HepG2 (cell line): Measurements from ENCODE around the gene SHISA5. TPM values are rescaled to one million over a fixed set of nuclear protein-coding genes. Genes with fewer than 3 reads are reported as not detected.

Experiments
- ADNP ChIP-seq: sonication (generic); formaldehyde crosslinking; IDR thresholded peaks from 2 replicates; pipeline ENCODE4 v1.4.0; 2020; ENCODE audit warnings: missing genetic modification reagents
- BRCA1 ChIP-seq: sonication (generic); formaldehyde crosslinking; IDR thresholded peaks from 2 replicates; pipeline ENCODE4 v1.4.0; 2020; ENCODE audit warnings: missing genetic modification reagents
- BRD4 ChIP-seq: sonication (generic); formaldehyde crosslinking; IDR thresholded peaks from 2 replicates; pipeline ENCODE4 v1.4.0; 2020; ENCODE audit warnings: missing genetic modification reagents
- CENPT ChIP-seq: sonication (generic); formaldehyde crosslinking; IDR thresholded peaks from 2 replicates; pipeline ENCODE4 v1.8.0; 2022; ENCODE audit warnings: low read depth, mild to moderate bottlenecking, moderate library complexity, missing genetic modification reagents
- ETV5 ChIP-seq: IDR thresholded peaks from 2 replicates; pipeline ENCODE4 v1.6.1; 2018; ENCODE audit warnings: missing biosample characterization, missing genetic modification reagents, inconsistent platforms, borderline replicate concordance
- HNRNPLL ChIP-seq: fragments of 200-400 bp; formaldehyde crosslinking; IDR thresholded peaks from 2 replicates; pipeline ENCODE4 v1.6.1; 2017; ENCODE audit warnings: mild to moderate bottlenecking, low read depth, low read length; ENCODE audit not compliant: poor library complexity, severe bottlenecking
- HOXA3 ChIP-seq: sonication (generic); formaldehyde crosslinking; IDR thresholded peaks from 2 replicates; pipeline ENCODE4 v1.5.0; 2020; ENCODE audit warnings: missing genetic modification reagents
- KAT7 ChIP-seq: IDR thresholded peaks from 2 replicates; pipeline ENCODE4 v1.6.1; 2018; ENCODE audit warnings: borderline replicate concordance, missing compliant biosample characterization
- MXD3 ChIP-seq: IDR thresholded peaks from 2 replicates; pipeline ENCODE4 v1.6.1; 2016; ENCODE audit warnings: mild to moderate bottlenecking, missing biosample characterization, missing genetic modification reagents
- MYC ChIP-seq: sonication (generic); formaldehyde crosslinking; IDR thresholded peaks from 2 replicates; pipeline ENCODE4 v1.9.0; 2021; ENCODE audit warnings: missing genetic modification reagents, borderline replicate concordance
- NFRKB ChIP-seq: fragments of 450-650 bp; IDR thresholded peaks from 2 replicates; pipeline ENCODE4 v1.6.1; 2017
- SP2 ChIP-seq: sonication (generic); formaldehyde crosslinking; IDR thresholded peaks from 2 replicates; pipeline ENCODE4 v1.5.1; 2020; ENCODE audit warnings: mild to moderate bottlenecking, missing genetic modification reagents
- TEAD2 ChIP-seq: sonication (generic); formaldehyde crosslinking; IDR thresholded peaks from 2 replicates; pipeline ENCODE4 v1.9.0; 2021; ENCODE audit warnings: missing genetic modification reagents
- ZBTB2 ChIP-seq: sonication (generic); formaldehyde crosslinking; IDR thresholded peaks from 2 replicates; pipeline ENCODE4 v1.8.0; 2022; ENCODE audit warnings: low read depth, missing genetic modification reagents
- ZNF136 ChIP-seq: sonication (generic); formaldehyde crosslinking; IDR thresholded peaks from 2 replicates; pipeline ENCODE4 v1.8.1; 2022; ENCODE audit warnings: low read depth, mild to moderate bottlenecking, moderate library complexity, missing genetic modification reagents
- ZNF605 ChIP-seq: sonication (generic); formaldehyde crosslinking; IDR thresholded peaks from 2 replicates; pipeline ENCODE4 v1.8.0; 2022; ENCODE audit warnings: mild to moderate bottlenecking, missing genetic modification reagents
- ZNF646 ChIP-seq: sonication (generic); formaldehyde crosslinking; IDR thresholded peaks from 2 replicates; pipeline ENCODE4 v1.9.0; 2021; ENCODE audit warnings: mild to moderate bottlenecking, missing genetic modification reagents
- ZNF768 ChIP-seq: sonication (generic); formaldehyde crosslinking; IDR thresholded peaks from 2 replicates; pipeline ENCODE4 v1.4.0; 2020; ENCODE audit warnings: missing genetic modification reagents
- polyA plus RNA-seq, 8 experiments: library from polyadenylated mRNA; depleted of rRNA in 3 of 8; stranded (reverse) in 7 of 8; unstranded in 1 of 8; fragments of >200 nt; fragmentation: Illumina TruSeq in 4 of 8; extraction: Trizol in 4 of 8; gene quantifications; 2 replicates each; pipeline versions ENCODE4 v1.2.1 to v1.2.3, GENCODE V29; 2011 to 2016; ENCODE audit warnings: low read depth in 4 of 8, missing spikeins in 1 of 8, mixed read lengths in 1 of 8; ENCODE audit not compliant: insufficient read depth in 1 of 8
- total RNA-seq, 5 experiments: library from RNA; depleted of rRNA; stranded (reverse); fragments of >200 nt; fragmentation: Illumina TruSeq; extraction: Trizol; gene quantifications; 2 replicates each; pipeline ENCODE4 v1.2.3, GENCODE V29; 2016; ENCODE audit warnings: low read depth in 1 of 5
- TF ChIP-seq, protein P1 (sequence below): sonication (generic); formaldehyde crosslinking; IDR thresholded peaks from 2 replicates; pipeline ENCODE4 v1.5.1; 2020; ENCODE audit warnings: missing genetic modification reagents, mild to moderate bottlenecking, borderline replicate concordance

The SHISA5 gene
- total and polyA plus RNA-seq, 2 of the 13 experiments (the other 11 are each of a cell fraction or from before 2014, with no cell fraction given), result 75.8 to 91.4 TPM

DNA sequence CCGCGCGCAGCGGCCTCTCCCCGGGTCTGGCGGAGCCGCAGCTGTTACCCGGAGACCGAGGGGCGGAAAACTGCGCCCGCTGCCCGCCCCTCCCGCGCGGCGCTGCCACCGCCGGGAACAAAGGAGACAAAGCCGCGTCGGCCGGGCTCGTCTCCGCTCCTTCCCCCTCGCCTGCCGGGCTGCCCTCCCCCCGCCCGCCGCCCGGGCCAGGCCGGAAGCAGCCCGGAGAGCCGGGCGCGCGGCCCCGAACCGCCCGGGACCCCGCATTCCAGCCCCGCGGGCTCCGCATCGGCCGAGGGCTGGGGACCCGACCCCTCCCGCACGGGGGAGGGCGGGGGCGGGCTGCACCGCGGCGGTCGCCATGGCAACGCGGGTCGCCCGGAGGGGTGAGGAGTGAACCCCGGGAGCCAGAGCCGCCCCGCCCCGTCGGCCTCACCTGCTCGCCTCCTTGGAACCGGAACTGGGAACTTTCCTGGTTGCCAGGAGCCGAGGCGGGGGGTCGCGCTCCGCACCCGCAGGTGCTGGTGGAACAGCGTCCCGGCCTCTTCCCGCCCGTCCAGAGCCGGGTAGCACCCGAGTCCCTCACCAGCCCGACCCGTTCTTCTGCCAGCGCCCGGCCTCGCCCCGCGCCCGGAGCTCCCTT lies 74.5 kb downstream of the SHISA5 start (continued):
- TF ChIP-seq, protein P1, sequence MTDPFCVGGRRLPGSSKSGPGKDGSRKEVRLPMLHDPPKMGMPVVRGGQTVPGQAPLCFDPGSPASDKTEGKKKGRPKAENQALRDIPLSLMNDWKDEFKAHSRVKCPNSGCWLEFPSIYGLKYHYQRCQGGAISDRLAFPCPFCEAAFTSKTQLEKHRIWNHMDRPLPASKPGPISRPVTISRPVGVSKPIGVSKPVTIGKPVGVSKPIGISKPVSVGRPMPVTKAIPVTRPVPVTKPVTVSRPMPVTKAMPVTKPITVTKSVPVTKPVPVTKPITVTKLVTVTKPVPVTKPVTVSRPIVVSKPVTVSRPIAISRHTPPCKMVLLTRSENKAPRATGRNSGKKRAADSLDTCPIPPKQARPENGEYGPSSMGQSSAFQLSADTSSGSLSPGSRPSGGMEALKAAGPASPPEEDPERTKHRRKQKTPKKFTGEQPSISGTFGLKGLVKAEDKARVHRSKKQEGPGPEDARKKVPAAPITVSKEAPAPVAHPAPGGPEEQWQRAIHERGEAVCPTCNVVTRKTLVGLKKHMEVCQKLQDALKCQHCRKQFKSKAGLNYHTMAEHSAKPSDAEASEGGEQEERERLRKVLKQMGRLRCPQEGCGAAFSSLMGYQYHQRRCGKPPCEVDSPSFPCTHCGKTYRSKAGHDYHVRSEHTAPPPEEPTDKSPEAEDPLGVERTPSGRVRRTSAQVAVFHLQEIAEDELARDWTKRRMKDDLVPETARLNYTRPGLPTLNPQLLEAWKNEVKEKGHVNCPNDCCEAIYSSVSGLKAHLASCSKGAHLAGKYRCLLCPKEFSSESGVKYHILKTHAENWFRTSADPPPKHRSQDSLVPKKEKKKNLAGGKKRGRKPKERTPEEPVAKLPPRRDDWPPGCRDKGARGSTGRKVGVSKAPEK, result no peak
- TF ChIP-seq CENPT (CRISPR knock-in tag), result no peak
- 0 out of 2 replicates have a peak, but pooled peaks have one; percentile 12 for TF ChIP-seq ZBTB2 (CRISPR knock-in tag)
- peak; percentile 32; the same call in 1 of the 2 replicates for TF ChIP-seq MYC (CRISPR knock-in tag)
- 0 out of 2 replicates have a peak, but pooled peaks have one; percentile 1 for TF ChIP-seq ZNF136 (CRISPR knock-in tag)
- 0 out of 2 replicates have a peak, but pooled peaks have one; percentile 9 for TF ChIP-seq ZNF768 (CRISPR knock-in tag)
- peak; percentile 44 for TF ChIP-seq ETV5 (CRISPR knock-in tag)
- 0 out of 2 replicates have a peak, but pooled peaks have one; percentile 2 for TF ChIP-seq BRD4 (CRISPR knock-in tag)
- peak; percentile 11; the same call in 1 of the 2 replicates for TF ChIP-seq HOXA3
- TF ChIP-seq ZNF646, result no peak
- no peak for TF ChIP-seq KAT7 (CRISPR knock-in tag)
- 0 out of 2 replicates have a peak, but pooled peaks have one; percentile 29 for TF ChIP-seq TEAD2
- peak; percentile 80 for TF ChIP-seq HNRNPLL
- TF ChIP-seq MXD3 (CRISPR knock-in tag), result peak; percentile 28; the same call in 1 of the 2 replicates
- TF ChIP-seq ADNP, result no peak
- no peak for TF ChIP-seq BRCA1 (CRISPR knock-in tag)
- TF ChIP-seq SP2 (CRISPR knock-in tag), result peak; percentile 60; the same call in 1 of the 2 replicates
- no peak for TF ChIP-seq NFRKB
- no peak for TF ChIP-seq ZNF605 (CRISPR knock-in tag)
